K562 (cell line): Measurements from ENCODE around the gene CD2. TPM values are rescaled to one million over a fixed set of nuclear protein-coding genes. Genes with fewer than 3 reads are reported as not detected.

Source experiments
- CBX3 ChIP-seq, 2 experiments: IDR thresholded peaks; 1 replicate in 1 of 2; 2 replicates in 1 of 2; pipeline ENCODE4 v1.6.1; 2012; ENCODE audit warnings: inconsistent platforms in 2 of 2, low read length in 2 of 2, borderline replicate concordance in 1 of 2, control low read depth in 1 of 2
- CBX5 ChIP-seq: IDR thresholded peaks from 2 replicates; pipeline ENCODE4 v1.6.1; 2014; ENCODE audit warnings: low read depth, borderline replicate concordance
- CTCF ChIP-seq, 3 experiments: IDR thresholded peaks in 2 of 3; conservative IDR thresholded peaks in 1 of 3; 2 replicates each; pipeline ENCODE4 v1.5.1; 2011 to 2012; ENCODE audit warnings: low read length in 3 of 3, mild to moderate bottlenecking in 3 of 3, control low read depth in 2 of 3, improper control_type of control experiment in 1 of 3, inconsistent platforms in 1 of 3, low read depth in 1 of 3, mixed read lengths in 1 of 3, moderate library complexity in 1 of 3; ENCODE audit not compliant: insufficient read depth in 2 of 3
- HNRNPLL ChIP-seq: fragments of 200-400 bp; formaldehyde crosslinking; IDR thresholded peaks from 2 replicates; pipeline ENCODE4 v1.6.1; 2017; ENCODE audit warnings: low read length, low read depth, mild to moderate bottlenecking; ENCODE audit not compliant: poor library complexity, severe bottlenecking
- ILK ChIP-seq: fragments of 450-650 bp; IDR thresholded peaks from 2 replicates; pipeline ENCODE4 v1.6.1; 2016; ENCODE audit warnings: missing genetic modification characterization, low read depth, mild to moderate bottlenecking, missing compliant biosample characterization, moderate library complexity, borderline replicate concordance
- JUND ChIP-seq, 2 experiments: IDR thresholded peaks; 2 replicates in 1 of 2; 3 replicates in 1 of 2; pipeline ENCODE4 v1.6.1; 2011; ENCODE audit warnings: borderline replicate concordance in 2 of 2, low read depth in 2 of 2, low read length in 2 of 2, improper control_type of control experiment in 1 of 2, missing biosample characterization in 1 of 2, missing genetic modification characterization in 1 of 2, missing genetic modification reagents in 1 of 2
- MAFK ChIP-seq: IDR thresholded peaks from 2 replicates; pipeline ENCODE4 v1.6.1; 2011; ENCODE audit warnings: low read length, improper control_type of control experiment
- MTA3 ChIP-seq: fragments of 450-650 bp; formaldehyde crosslinking; IDR thresholded peaks from 2 replicates; pipeline ENCODE4 v1.6.1; 2017; ENCODE audit warnings: mild to moderate bottlenecking, borderline replicate concordance
- NR2F6 ChIP-seq: fragments of 450-650 bp; formaldehyde crosslinking; IDR thresholded peaks from 2 replicates; pipeline ENCODE4 v1.4.0; 2020; ENCODE audit warnings: mild to moderate bottlenecking
- PCBP1 ChIP-seq: fragments of 200-400 bp; formaldehyde crosslinking; IDR thresholded peaks from 2 replicates; pipeline ENCODE4 v1.6.1; 2018; ENCODE audit warnings: mild to moderate bottlenecking, low read depth, low read length; ENCODE audit not compliant: poor library complexity, severe bottlenecking
- RBM34 ChIP-seq: fragments of 200-400 bp; formaldehyde crosslinking; IDR thresholded peaks from 2 replicates; pipeline ENCODE4 v1.6.1; 2018; ENCODE audit warnings: low read length, borderline replicate concordance; ENCODE audit not compliant: insufficient read depth
- RCOR1 ChIP-seq, 2 experiments: IDR thresholded peaks; 2 replicates each; pipeline ENCODE4 v1.6.1; 2012; ENCODE audit warnings: low read depth in 2 of 2, low read length in 2 of 2, borderline replicate concordance in 1 of 2, improper control_type of control experiment in 1 of 2
- RFX1 ChIP-seq: fragments of 450-650 bp; IDR thresholded peaks from 2 replicates; pipeline ENCODE4 v1.6.1; 2016; ENCODE audit warnings: mild to moderate bottlenecking, moderate library complexity
- SMC3 ChIP-seq: conservative IDR thresholded peaks from 2 replicates; pipeline ENCODE4 v1.6.1; 2011; ENCODE audit warnings: low read depth, low read length, improper control_type of control experiment; ENCODE audit not compliant: insufficient read depth
- TAF9B ChIP-seq: fragments of 450-650 bp; IDR thresholded peaks from 2 replicates; pipeline ENCODE4 v1.6.1; 2018; ENCODE audit warnings: mild to moderate bottlenecking; ENCODE audit not compliant: partially characterized antibody
- TCFL5 ChIP-seq: fragments of 250-450 bp; sonication (Bioruptor Pico); conservative IDR thresholded peaks from 2 replicates; pipeline ENCODE4 v1.6.1; 2021; ENCODE audit warnings: mild to moderate bottlenecking, moderate library complexity, matching md5 sums
- TFE3 ChIP-seq: fragments of 450-650 bp; formaldehyde crosslinking; IDR thresholded peaks from 2 replicates; pipeline ENCODE4 v1.4.0; 2020; ENCODE audit warnings: mild to moderate bottlenecking, mixed read lengths
- U2AF1 ChIP-seq: fragments of 200-400 bp; formaldehyde crosslinking; optimal IDR thresholded peaks from 2 replicates; pipeline ENCODE3; 2017; ENCODE audit warnings: mild to moderate bottlenecking, low read depth, low read length, moderate library complexity
- WHSC1 ChIP-seq: IDR thresholded peaks from one replicate; pipeline ENCODE4 v1.6.1; 2012; ENCODE audit warnings: low read length, control low read depth, inconsistent platforms
- XRCC3 ChIP-seq: fragments of 450-650 bp; IDR thresholded peaks from 2 replicates; pipeline ENCODE4 v1.6.1; 2017; ENCODE audit warnings: mild to moderate bottlenecking, moderate library complexity
- ZBED1 ChIP-seq: IDR thresholded peaks from 2 replicates; pipeline ENCODE4 v1.6.1; 2014
- ZC3H8 ChIP-seq: fragments of 450-650 bp; IDR thresholded peaks from 2 replicates; pipeline ENCODE4 v1.6.1; 2017
- ZNF408 ChIP-seq: fragments of 250-450 bp; sonication (Bioruptor Pico); IDR thresholded peaks from 2 replicates; pipeline ENCODE4 v1.4.0; 2020; ENCODE audit warnings: low read depth, mild to moderate bottlenecking, moderate library complexity
- ZNF583 ChIP-seq: fragments of 250-450 bp; sonication (Bioruptor Pico); IDR thresholded peaks from 2 replicates; pipeline ENCODE4 v1.4.0; 2020
- polyA plus RNA-seq, 8 experiments: library from polyadenylated mRNA; depleted of rRNA in 4 of 8; stranded (reverse) in 5 of 8; unstranded in 3 of 8; fragments of >200 nt; fragmentation: Nextera tagmentation in 2 of 8; fragmentation: Illumina TruSeq in 1 of 8; extraction: Ambion mirVana in 2 of 8; extraction: Trizol in 1 of 8; gene quantifications; 2 replicates each; pipeline versions ENCODE4 v1.2.1 to v1.2.3, GENCODE V29; 2011 to 2014; ENCODE audit warnings: inconsistent platforms in 1 of 8, missing spikeins in 1 of 8
- total RNA-seq, 7 experiments: library from RNA; depleted of rRNA in 6 of 7; stranded (reverse); fragments of >200 nt in 6 of 7; fragmentation: Illumina TruSeq in 2 of 7; extraction: Trizol in 2 of 7; gene quantifications; 2 replicates each; pipeline versions ENCODE4 v1.2.1 to v1.2.3, GENCODE V29; 2011 to 2021; ENCODE audit warnings: low replicate concordance in 1 of 7

Gene CD2
- total and polyA plus RNA-seq, 9 of the 15 experiments (the other 6 are each of a cell fraction or from before 2014, with no cell fraction given), result 0.07 to 0.16 TPM; not detected in 7

DNA sequence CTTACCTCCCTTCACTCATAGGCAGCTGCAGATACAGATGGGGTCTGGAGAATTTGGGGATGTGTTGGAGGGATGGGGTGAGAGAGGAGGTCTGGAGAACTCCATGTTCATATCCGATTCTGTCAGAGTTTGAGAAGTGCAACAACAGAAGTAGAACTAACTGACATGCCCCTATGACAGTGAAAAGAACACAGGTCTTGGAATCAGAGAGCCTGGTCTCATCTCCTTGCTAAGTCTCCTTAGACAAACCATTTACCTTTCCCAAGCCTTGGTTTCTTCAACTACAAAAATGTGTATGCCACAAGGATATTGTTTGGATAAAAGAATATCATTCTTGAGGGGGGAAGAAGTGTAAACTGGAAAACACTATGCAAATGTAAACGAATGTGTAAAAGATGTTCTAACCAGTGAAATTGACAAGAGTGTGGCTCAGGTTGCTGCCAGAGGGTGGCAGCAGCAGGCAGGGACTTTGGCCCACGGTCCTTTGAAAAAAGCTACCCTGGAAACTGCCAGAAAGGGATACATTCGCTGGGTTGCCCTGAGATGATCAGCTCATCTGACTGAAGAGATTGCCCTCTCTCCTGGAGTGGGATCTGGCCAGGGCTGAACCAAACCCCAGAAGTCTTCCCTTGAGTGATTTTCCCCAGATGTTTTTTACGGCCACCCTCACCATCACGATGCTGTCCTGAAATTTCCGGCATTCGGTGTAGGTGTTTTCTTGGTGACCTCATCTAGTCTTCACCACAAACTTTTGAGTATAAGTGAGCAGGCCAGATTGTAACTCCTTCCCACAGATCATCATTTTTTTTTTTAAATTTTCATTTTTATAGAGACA lies 17.0 kb upstream of the CD2 start (continued):
- TF ChIP-seq MAFK, result no peak
- TF ChIP-seq RBM34, result no peak
- peak in 1 of 2 experiments; percentile 56; a peak in 1 of 3 replicates for TF ChIP-seq CBX3 (IDR thresholded peaks at IDR 0.05; ENCODE audit: borderline replicate concordance in 1 of 2, low read length in 2 of 2)
- TF ChIP-seq ZBED1, result no peak
- no peak for TF ChIP-seq ZNF408 (CRISPR knock-in tag)
- TF ChIP-seq CBX5, result no peak
- TF ChIP-seq HNRNPLL, result no peak
- TF ChIP-seq TFE3 (CRISPR knock-in tag), result no peak
- no peak for TF ChIP-seq NR2F6
- peak; percentile 28; the same call in 1 of the 2 replicates for TF ChIP-seq JUND (IDR thresholded peaks at IDR 0.05; ENCODE audit: borderline replicate concordance, low read depth, low read length)
- TF ChIP-seq JUND (tag; IDR thresholded peaks at IDR 0.05; ENCODE audit: borderline replicate concordance, low read depth, low read length), result peak; percentile 23; the same call in 1 of the 3 replicates
- TF ChIP-seq U2AF1, result no peak
- TF ChIP-seq ILK, result no peak
- TF ChIP-seq TAF9B, result no peak
- TF ChIP-seq RCOR1 (IDR thresholded peaks at IDR 0.05; ENCODE audit: borderline replicate concordance in 1 of 2, low read depth in 2 of 2, low read length in 2 of 2), result no peak
- TF ChIP-seq ZNF583 (CRISPR knock-in tag), result no peak
- no peak for TF ChIP-seq ZC3H8
- no peak for TF ChIP-seq WHSC1
- TF ChIP-seq MTA3, result no peak
- peak; percentile 97 for TF ChIP-seq SMC3
- TF ChIP-seq XRCC3, result no peak
- TF ChIP-seq CTCF (IDR thresholded peaks at IDR 0.05 in 2 of 3, conservative IDR thresholded peaks at IDR 0.05 in 1 of 3; ENCODE audit: insufficient read depth in 2 of 3, low read depth in 1 of 3, low read length in 3 of 3), result peak; percentile 95 to 97 (median 97)
- TF ChIP-seq TCFL5 (CRISPR knock-in tag), result no peak
- TF ChIP-seq RFX1, result no peak
- TF ChIP-seq PCBP1, result no peak
